Measurements from ENCODE around the gene MOB3B.

MOB3B gene

GRCh38 chr9:27540502-27540901 lies 10.9 kb upstream of the MOB3B start:
- no peak for DNase-seq

DNA sequence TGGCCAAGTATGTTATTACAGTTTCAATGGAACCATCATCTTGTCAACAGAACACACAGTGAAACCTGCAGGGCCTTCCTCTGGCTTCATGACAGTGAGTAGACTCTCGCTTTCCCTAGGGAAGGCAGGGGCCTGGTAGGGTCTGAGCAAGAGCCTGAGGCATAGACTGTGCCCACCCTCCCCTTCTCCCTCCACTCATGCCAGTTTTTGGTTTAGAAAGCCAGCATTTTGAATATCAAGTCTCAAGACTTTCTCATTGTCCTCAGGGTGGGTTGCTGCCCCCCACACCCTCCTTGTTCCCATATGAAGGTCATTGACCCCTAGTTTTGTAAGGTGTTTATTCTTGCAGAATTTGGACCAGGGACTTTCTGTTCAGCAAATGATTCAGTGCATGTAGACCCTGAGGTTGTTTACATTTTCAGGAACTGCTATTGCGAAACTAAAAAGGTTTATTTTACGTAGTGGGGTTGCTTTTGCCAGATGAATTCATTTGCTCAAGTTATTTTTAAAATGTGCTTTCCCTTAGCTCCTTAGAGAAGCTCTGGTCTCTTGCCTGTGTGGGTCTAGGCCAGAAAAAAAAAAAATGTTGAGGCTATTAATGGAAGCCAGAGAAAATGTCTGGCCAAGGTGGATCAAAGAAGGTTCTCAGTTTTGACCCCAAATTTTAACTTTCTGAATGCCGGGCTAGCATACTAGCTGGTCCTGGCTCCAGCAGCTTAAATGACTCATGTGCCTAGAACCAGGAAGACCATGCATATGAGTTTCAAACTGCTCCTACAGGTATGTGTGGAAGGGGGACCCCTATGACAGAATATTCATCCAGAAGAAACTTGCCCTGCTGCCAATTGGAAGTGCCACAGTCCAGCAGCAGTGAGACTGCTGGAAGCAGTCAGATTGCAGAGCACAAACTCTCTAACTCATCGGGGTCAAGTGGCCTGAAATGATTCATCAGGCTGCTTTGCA lies 10.1 kb upstream of the MOB3B start:
- DNase-seq = no peak

GRCh38 chr9:27538647-27539046 lies 9.0 kb upstream of the MOB3B start:
- no peak for DNase-seq

DNA sequence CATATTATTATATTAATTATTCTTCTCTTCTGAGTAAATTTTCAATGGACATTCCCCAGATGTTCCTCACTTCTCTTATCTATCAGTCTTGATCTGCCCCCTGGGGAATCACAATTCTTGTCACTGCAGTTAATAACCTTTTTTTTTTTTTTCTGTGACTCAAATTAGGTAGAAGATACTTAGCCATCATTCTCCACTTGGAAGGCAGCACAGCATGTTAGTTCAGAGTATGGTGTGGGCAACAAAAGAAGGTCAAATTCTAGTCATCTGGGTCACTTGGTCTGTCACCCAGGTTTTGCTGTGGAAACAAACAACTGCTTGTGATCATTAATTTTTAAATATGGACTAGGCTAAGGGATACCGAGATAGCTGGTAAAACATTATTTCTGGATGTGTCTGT lies 8.1 kb upstream of the MOB3B start:
- no peak for DNase-seq

- DNase-seq = no peak
These were observed 7.4 kb upstream of the MOB3B start for GRCh38 chr9:27537027-27537435.

- no peak for DNase-seq
These were observed 6.6 kb upstream of the MOB3B start for GRCh38 chr9:27536168-27536567.

DNA sequence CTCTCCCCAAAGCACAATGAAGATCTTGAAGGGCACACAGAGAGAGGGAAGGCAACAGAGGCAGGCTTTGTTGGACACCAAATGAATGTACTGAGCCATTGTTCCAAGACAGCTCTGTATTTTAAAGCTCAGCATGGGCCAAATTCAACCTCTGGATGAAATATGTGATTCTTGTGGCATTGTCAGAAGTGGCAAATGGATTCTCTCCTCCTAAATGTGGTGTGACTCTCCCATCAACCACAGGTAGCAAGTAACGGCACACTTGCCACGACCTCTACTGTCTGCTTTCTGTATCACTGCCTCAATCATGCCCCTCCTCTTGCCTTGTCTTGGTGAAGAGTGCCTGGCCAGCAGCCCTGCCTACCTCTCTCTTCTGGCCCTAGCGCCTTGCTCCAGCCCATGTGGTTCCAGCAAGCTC lies 6.1 kb upstream of the MOB3B start:
- DNase-seq = no peak

- DNase-seq = no peak
These were observed 5.1 kb upstream of the MOB3B start for GRCh38 chr9:27534658-27535209.

GRCh38 chr9:27534131-27534530 lies 4.5 kb upstream of the MOB3B start:
- DNase-seq = no peak

- no peak for DNase-seq
These were observed 3.7 kb upstream of the MOB3B start for GRCh38 chr9:27533311-27533710.

- DNase-seq = no peak
These were observed 2.4 kb upstream of the MOB3B start for GRCh38 chr9:27532046-27532445.

GRCh38 chr9:27530915-27531755 lies 1.5 kb upstream of the MOB3B start:
- DNase-seq = no peak

DNA sequence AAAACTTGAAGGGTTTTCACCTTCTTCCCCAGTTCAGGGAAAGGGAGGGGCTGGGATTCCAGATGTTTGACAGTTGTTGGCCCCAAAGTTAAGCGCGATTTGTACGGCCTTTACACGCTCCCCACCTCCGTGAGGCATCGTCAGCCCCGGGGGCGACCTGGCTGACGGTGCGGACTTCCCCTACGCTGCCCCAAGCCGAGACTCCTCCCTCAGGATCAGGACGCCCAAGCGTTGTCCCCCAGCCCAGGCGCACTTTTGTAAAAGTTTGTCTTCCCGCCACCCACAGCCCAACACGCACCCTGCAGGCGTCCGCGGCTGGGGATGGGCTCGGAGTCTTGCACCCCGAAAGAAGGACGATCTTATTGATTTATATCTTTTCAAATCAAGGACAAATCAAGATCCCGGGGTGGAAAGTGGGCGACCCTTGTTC lies 713 bp downstream of the MOB3B start:
- peak; percentile 48 for DNase-seq

- DNase-seq = peak; percentile 51
These were observed 1.3 kb downstream of the MOB3B start for GRCh38 chr9:27528076-27528885.

- DNase-seq = no peak
These were observed 1.9 kb downstream of the MOB3B start for GRCh38 chr9:27527702-27528075.

DNA sequence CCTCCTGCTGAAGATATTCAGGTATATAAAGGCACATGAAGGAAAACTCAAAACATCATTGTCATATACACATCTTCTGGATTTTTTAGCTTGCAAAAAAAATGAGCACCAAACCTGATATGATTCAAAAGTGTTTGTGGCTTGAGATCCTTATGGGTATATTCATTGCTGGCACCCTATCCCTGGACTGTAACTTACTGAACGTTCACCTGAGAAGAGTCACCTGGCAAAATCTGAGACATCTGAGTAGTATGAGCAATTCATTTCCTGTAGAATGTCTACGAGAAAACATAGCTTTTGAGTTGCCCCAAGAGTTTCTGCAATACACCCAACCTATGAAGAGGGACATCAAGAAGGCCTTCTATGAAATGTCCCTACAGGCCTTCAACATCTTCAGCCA lies 5.4 kb downstream of the MOB3B start, which contains the start of gene IFNK:
IFNK (plus strand) TSS at position 55 of the 400 bp plus-strand sequence; CDS start at position 102, 47 bp downstream.
- DNase-seq = no peak

DNA sequence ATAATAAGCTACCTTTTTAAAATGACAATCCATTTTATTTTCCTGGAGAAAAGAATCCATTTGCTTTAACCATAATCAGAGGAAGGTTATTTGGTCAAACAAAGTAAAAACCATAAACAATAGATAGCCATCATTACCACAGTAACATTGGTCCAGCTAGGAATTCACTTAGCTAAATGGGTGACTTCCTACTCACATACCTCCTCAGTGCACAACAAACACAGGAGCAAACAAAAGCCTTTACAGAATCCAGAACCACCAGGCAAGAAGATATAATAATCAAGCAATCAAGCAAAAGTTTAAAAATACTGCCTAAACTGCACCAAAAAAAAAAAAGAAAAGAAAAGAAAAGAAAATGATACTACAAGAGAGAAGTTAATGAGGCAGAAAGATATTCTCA lies 6.5 kb downstream of the MOB3B start:
- no peak for DNase-seq

DNA sequence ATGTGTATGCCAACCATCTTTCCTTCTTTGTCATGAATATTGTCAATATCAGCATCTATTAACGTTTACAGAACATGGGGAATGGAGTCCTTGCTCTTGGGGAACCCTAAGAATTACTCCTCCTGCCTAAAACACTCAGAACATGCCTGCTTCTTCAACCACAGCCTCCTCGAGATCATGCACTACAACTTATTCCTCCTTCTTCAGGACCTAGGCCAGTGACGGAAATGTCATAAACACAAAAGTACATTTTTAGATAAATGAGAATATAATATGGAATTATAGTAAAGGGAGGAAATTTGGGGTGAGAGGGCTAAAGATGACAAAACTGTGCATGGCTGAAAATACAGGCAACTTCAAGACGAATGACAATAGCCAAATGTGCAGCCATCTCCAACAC lies 8.6 kb downstream of the MOB3B start:
- no peak for DNase-seq

GRCh38 chr9:27519466-27520465 lies 9.8 kb downstream of the MOB3B start:
- DNase-seq = no peak

DNA sequence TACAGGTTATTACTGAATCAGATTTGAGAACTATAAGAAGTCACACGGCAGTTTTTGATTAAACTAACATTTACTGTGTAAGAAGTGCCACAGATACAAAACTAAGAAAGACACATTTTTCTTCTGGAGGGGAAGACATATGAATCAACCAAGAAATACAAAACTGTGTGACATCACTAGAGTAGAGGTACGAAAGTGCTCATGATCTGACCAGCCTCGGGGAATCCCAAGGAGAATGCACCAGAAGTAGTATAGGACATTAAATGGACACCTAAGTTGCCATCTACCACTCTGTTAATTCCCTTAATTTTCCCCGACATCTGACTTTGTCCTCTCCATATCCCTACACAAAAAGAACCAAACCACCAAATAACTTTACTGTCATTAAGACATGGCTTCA lies 10.8 kb downstream of the MOB3B start:
- DNase-seq = no peak

- DNase-seq = no peak
These were observed 11.6 kb downstream of the MOB3B start for GRCh38 chr9:27518006-27518405.

Data from stimulated activated CD4-positive, alpha-beta T cell treated with anti-CD3 and anti-CD28 coated beads, Interleukin-4, amount 100 ng/mL, for 24 hours (primary cell).